ENCODE results near the gene CHCT1. TPM values are rescaled to one million over a fixed set of nuclear protein-coding genes. Genes with fewer than 3 reads are reported as not detected.

CHCT1 gene
- total and polyA plus RNA-seq, 2 donors (not counting 3 experiments of a cell fraction or from before 2014, with no cell fraction given) = not detected

GRCh38 chr17:60386147-60387058 lies 35.9 kb upstream of the CHCT1 start:
- Histone ChIP-seq H3K9ac (replicated peaks; ENCODE audit: extremely low read depth, insufficient read depth, low read length) (no peak overlapping the region), H3K9me3 (replicated peaks; ENCODE audit: control insufficient read depth, insufficient read depth, low read length) (no peaks in the 10 kb centered on the region), H3K79me2 (ENCODE audit: control insufficient read depth, insufficient read depth, low read length) (peaks cover 86% of the 10 kb centered on the region), H3K4me1 (ENCODE audit: control insufficient read depth, extremely low read depth, insufficient read depth, low read length) (peaks cover 18% of the 10 kb centered on the region), H3K9me1 (replicated peaks; ENCODE audit: control insufficient read depth, extremely low read depth, insufficient read depth, low read length) (no peaks in the 10 kb centered on the region), H2AFZ (ENCODE audit: low read depth, low read length) (no peak overlapping the region), H3K36me3 (ENCODE audit: control insufficient read depth in 2 of 2, extremely low read depth in 1 of 2, insufficient read depth in 2 of 2, low read length in 2 of 2) (no peaks in the 10 kb centered on the region), H3K4me2 (ENCODE audit: insufficient read depth, low read length) (no peak overlapping the region), H4K20me1 (replicated peaks; ENCODE audit: control insufficient read depth, extremely low read depth, insufficient read depth, low read length) (peaks cover 11% of the 10 kb centered on the region), H3K27ac (ENCODE audit: insufficient read depth, low read depth, low read length) (no peak overlapping the region), H3K4me3 (replicated peaks in 1 of 3; ENCODE audit: insufficient read depth in 1 of 3, low read depth in 1 of 3, low read length in 3 of 3) (no peak overlapping the region), H3K27me3 (ENCODE audit: control insufficient read depth in 2 of 2, insufficient read depth in 2 of 2, low read length in 2 of 2) (no peaks in the 10 kb centered on the region)
- FAIRE-seq (no peak), DNase-seq (ENCODE audit: low read depth, low spot score) (no peak)
- dilution Hi-C loops (cut with MboI; ENCODE audit: extremely low pct_ligation_motif_present, low sequenced_read_pairs) (no loop called here), intact Hi-C loops (cut with micrococcal nuclease) (no loop called here)
- no TSS peak for BruUV-seq (replicated peaks)
- no peak for TF ChIP-seq MYC (IDR thresholded peaks at IDR 0.05; ENCODE audit: low read depth, low read length)
- TF ChIP-seq FOS (IDR thresholded peaks at IDR 0.05; ENCODE audit: borderline replicate concordance, insufficient read depth, low read length) = no peak
- TF ChIP-seq POLR2A (IDR thresholded peaks at IDR 0.05; ENCODE audit: low read depth, low read length) = no peak
- TF ChIP-seq GATA2 (IDR thresholded peaks at IDR 0.05; ENCODE audit: insufficient read depth, insufficient read length, low read depth, low read length) = no peak
- no peak for TF ChIP-seq EZH2 (IDR thresholded peaks at IDR 0.05; ENCODE audit: borderline replicate concordance, low read depth, low read length, severe bottlenecking)
- TF ChIP-seq POLR2AphosphoS5 (IDR thresholded peaks at IDR 0.05; ENCODE audit: insufficient read depth, low read depth, low read length) = no peak
- no peak for TF ChIP-seq MAX (IDR thresholded peaks at IDR 0.05; ENCODE audit: insufficient read depth, insufficient read length)
- TF ChIP-seq CTCF (IDR thresholded peaks at IDR 0.05; ENCODE audit: extremely low read depth in 1 of 2, insufficient read depth in 1 of 2, low read depth in 1 of 2, low read length in 2 of 2) = no peak
- TF ChIP-seq JUN (IDR thresholded peaks at IDR 0.05; ENCODE audit: borderline replicate concordance, insufficient read depth, insufficient read length, low read depth) = no peak
- ChIA-PET POLR2A (no interaction called here), CTCF (interaction anchor here (0.6 to 1.2 kb wide), 2 partner anchors 87 to 155 kb away, joined by 3 to 4 read pairs; no protein-coding TSS in a partner anchor)
